ENCODE measurements around the gene NKX6-1.

The NKX6-1 gene

GRCh38 chr4:84490663-84491062, 8.4 kb downstream of the NKX6-1 start:
- no peak for DNase-seq (ENCODE audit: low read depth)
- no peak overlapping the region for H3K4me3 ChIP-seq (ENCODE audit: low read depth, low read length)
- no peak for TF ChIP-seq CTCF (conservative IDR thresholded peaks at IDR 0.05; ENCODE audit: low read depth, low read length)

- DNase-seq (ENCODE audit: low read depth) = no peak
- no peak for TF ChIP-seq CTCF (conservative IDR thresholded peaks at IDR 0.05; ENCODE audit: low read depth, low read length)
- no peak overlapping the region for H3K4me3 ChIP-seq (ENCODE audit: low read depth, low read length)
Measured at GRCh38 chr4:84484236-84484635, 14.9 kb downstream of the NKX6-1 start.

GRCh38 chr4:84483688-84484087, 15.4 kb downstream of the NKX6-1 start:
- no peak for DNase-seq (ENCODE audit: low read depth)
- no peak overlapping the region for H3K4me3 ChIP-seq (ENCODE audit: low read depth, low read length)
- TF ChIP-seq CTCF (conservative IDR thresholded peaks at IDR 0.05; ENCODE audit: low read depth, low read length) = no peak

- TF ChIP-seq CTCF (conservative IDR thresholded peaks at IDR 0.05; ENCODE audit: low read depth, low read length) = peak; percentile 63
- DNase-seq (ENCODE audit: low read depth) = peak; percentile 52
- peak overlapping the region; percentile 37 for H3K4me3 ChIP-seq (ENCODE audit: low read depth, low read length)
Measured at GRCh38 chr4:84482564-84483563, 16.2 kb downstream of the NKX6-1 start.

- no peak for TF ChIP-seq CTCF (conservative IDR thresholded peaks at IDR 0.05; ENCODE audit: low read depth, low read length)
- no peak overlapping the region for H3K4me3 ChIP-seq (ENCODE audit: low read depth, low read length)
- DNase-seq (ENCODE audit: low read depth) = no peak
Measured at GRCh38 chr4:84481860-84482245, 17.2 kb downstream of the NKX6-1 start.

- no peak overlapping the region for H3K4me3 ChIP-seq (ENCODE audit: low read depth, low read length)
- DNase-seq (ENCODE audit: low read depth) = no peak
- TF ChIP-seq CTCF (conservative IDR thresholded peaks at IDR 0.05; ENCODE audit: low read depth, low read length) = no peak
Measured at GRCh38 chr4:84481077-84481859, 17.8 kb downstream of the NKX6-1 start.
